Caki2 (cell line): ENCODE data around the gene MED1. TPM values are rescaled to one million over a fixed set of nuclear protein-coding genes. Genes with fewer than 3 reads are reported as not detected.
"Not testable (repeated sequence)": the region's sequence is repeated elsewhere in the genome, so short reads cannot be mapped to it uniquely, and the experiment has no call there.

Source experiments
- DNase-seq: peaks from one replicate; pipeline ENCODE4 v3.0.0-alpha.2; 2015; ENCODE audit warnings: low read depth
- in situ Hi-C: cut with HindIII; loops from 2 replicates; pipeline ENCODE4 v1.10.0; 2016; ENCODE audit warnings: low sequenced_read_pairs, low pct_unique_long_range_greater_than_20kb, mixed read lengths
- total RNA-seq: library from RNA; depleted of rRNA; stranded (reverse); fragments of >200 nt; shearing (Covaris generic); gene quantifications from 2 replicates; pipeline ENCODE4 v1.2.3, GENCODE V29; 2014; ENCODE audit warnings: low replicate concordance; rRNA removed

Gene MED1
- total RNA-seq, 1 experiment from 2014 or later = 10.0 TPM

DNA sequence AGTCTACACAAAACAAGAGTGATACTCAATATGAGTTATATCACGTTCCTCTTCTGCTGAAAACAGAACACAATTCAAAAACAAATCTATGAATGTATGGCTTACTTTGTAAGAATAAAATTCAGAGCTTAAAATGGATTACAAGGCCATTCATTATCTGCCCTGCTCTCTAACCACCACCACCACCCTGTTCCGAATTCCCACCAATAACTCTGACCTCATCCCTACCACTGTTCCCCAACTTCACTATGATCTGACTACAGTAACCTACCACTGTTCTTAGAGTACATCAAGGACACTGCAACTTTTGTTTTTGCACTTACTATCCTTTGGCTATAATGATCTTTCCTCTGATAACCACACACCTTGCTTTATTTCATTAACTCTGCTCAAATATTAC is 70.9 kb downstream of the MED1 start:
- no peak for DNase-seq
- in situ Hi-C loops = no loop called here

DNA sequence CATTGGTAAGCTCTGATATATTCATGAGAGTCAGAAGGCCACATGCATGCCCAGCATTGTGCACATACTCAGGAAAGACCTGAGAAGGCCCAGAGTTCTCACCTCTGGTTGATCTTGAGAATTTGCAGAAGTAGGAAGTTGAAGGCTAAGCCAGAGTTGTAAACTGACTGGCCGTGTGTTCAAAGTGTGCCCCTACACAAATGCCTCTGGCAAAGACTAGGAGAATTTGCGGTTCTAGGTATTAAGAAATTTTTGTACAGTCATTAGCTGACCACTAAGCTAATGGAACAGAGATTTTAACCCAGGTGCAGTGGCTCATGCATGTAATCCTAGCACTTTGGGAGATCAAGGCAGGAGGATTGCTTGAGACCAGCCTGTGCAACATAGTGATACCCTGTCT is 74.6 kb downstream of the MED1 start:
- DNase-seq = no peak
- in situ Hi-C loops = no loop called here

DNA sequence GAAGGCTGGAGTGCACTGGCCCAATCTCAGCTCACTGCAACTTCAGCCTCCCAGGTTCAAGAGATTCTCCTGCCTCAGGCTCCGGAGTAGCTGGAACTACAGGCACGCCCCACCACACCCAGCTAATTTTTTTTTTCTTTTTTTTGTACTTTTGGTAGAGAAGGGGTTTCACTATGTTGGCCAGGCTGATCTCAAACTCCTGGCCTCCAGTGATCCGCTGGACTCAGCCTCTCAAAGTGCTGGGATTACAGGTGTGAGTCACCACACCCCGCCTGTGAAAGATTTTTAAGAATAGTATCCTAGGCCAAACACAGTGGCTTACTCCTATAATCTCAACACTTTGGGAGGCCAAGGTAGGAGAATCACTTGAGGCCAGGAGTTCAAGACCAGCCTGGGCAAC is 83.3 kb downstream of the MED1 start:
- in situ Hi-C loops, DNase-seq: not testable (repeated sequence)

DNA sequence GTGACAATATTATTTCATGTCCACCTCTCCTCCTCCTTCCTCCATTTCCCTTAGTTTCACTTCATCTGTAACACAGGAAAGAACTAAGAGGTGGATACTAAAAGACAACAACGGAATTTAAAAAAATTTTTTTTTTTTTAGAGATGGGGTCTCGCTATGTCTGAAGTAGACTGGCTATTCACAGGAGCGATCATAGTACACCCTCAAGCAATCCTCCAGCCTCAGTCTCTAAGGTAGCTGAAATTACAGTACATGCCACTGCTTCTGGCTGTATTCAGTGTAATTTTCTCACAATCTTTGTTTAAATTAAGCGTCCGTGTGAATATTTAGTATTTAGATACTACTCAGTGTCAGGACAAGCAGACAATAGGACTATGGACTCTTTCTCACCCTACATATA is 85.2 kb downstream of the MED1 start:
- in situ Hi-C loops = no loop called here
- DNase-seq = no peak

DNA sequence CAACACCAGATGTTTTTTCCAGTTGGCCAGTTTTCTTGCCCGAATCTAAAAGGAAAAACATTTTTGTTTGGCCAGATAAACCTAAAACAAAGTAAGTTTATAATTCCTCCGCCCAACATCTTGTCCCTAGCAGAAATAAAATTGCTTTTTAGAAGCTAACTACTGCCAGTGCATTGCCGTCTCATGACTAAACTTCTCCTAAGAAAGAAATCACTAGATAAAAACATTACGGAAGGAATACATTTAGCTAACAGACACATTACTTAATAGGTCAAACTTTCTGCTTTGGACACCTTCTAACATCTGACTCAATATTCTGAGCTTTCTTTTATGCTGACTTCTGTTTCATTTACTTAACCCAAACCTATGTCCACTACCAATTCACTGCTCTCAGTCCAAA is 85.8 kb downstream of the MED1 start:
- DNase-seq = no peak

GRCh38 chr17:39364236-39365025 is 86.6 kb downstream of the MED1 start:
- no peak for DNase-seq
- in situ Hi-C loops = no loop called here

More for the DNA sequence above, 85.8 kb downstream of the MED1 start:
- in situ Hi-C loops = no loop called here

GRCh38 chr17:39361064-39361463 is 90.0 kb downstream of the MED1 start:
- no peak for DNase-seq
- in situ Hi-C loops = no loop called here

DNA sequence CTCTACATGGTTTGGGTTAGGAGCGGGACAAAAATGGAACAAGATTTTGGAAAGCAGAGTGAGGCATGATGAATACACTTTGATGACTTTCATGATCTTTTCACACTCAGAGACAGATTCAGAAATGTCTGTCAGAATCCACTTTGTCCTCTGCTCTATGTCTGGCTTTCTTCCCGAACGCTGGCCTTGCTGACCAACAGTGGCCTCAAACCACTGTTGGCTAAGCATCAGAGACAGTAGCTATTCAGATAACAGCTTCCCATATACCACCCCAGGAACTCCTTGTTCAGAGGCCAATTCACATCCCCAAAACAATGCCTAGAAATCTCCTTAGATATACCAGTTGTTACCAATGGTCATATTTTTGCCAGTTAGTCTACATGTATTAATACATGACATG is 90.5 kb downstream of the MED1 start:
- no peak for DNase-seq
- in situ Hi-C loops = no loop called here

DNA sequence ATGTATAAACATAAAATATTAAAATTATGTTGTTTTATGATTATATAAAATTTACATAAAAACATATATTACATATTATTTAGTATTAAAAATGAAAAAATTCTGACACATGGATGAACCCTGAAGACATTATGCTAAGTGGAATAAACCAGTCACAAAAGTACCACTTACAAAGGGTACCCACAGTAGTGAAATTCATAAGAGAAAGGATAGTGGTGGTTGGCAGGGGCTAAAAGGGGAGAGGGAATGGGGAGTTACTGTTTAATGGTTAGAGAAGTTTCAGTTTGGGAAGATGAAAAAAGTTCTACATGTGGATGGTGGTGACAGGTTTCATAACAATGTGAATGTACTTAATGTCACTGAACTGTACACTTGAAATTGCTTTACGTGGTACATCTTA is 91.1 kb downstream of the MED1 start:
- DNase-seq = no peak
- in situ Hi-C loops = no loop called here

- in situ Hi-C loops = no loop called here
- DNase-seq = peak; percentile 65
These were observed 93.1 kb downstream of the MED1 start for GRCh38 chr17:39357986-39358385.

DNA sequence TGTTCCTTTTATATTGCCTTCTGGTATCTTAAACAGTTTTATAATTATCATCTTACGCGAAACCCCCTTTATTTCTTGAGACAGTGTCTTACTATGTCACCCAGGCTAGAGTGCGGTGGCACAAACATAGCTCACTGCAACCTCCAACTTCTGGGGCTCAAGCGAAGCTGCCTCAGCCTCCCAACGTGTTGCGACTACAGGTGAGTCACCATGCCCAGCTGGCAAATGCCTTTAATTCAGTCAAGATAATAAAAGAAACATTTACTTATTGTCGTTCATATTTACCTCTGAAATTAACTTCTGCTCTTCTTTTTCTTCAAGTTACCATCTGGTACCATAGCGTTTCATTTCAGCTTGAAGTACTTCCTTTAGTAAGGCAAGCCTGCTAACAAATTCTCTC is 93.6 kb downstream of the MED1 start:
- DNase-seq = no peak
- in situ Hi-C loops = no loop called here

Other genes starting within 250 kb of the MED1 start
- not detected in 2 replicates for gene STAC2, start 225.3 kb downstream of the MED1 start, total RNA-seq
- 3.8 and 9.2 TPM in 2 replicates for gene FBXL20, start 49.6 kb downstream of the MED1 start, total RNA-seq
- 13.3 and 14.5 TPM in 2 replicates for gene CDK12, start 10.2 kb upstream of the MED1 start, total RNA-seq
- not detected in 2 replicates for gene NEUROD2, start 156.7 kb upstream of the MED1 start, total RNA-seq
- gene PPP1R1B, start 175.7 kb upstream of the MED1 start, total RNA-seq = not detected in 2 replicates
- 52.3 and 69.5 TPM in 2 replicates for gene STARD3, start 185.9 kb upstream of the MED1 start, total RNA-seq
- gene TCAP, start 214.1 kb upstream of the MED1 start, total RNA-seq = 0.91 TPM in 1 of 2 replicates, not detected in the other
- gene PNMT, start 217.2 kb upstream of the MED1 start, total RNA-seq = not detected in 2 replicates
- gene PGAP3, start 236.8 kb upstream of the MED1 start, total RNA-seq = 5.4 and 13.1 TPM in 2 replicates
- 46.1 and 51.1 TPM in 2 replicates for gene ERBB2, start 248.8 kb upstream of the MED1 start, total RNA-seq